Natural killer cell (primary cell): Measurements from ENCODE around the gene PRRG3. TPM values are rescaled to one million over a fixed set of nuclear protein-coding genes. Genes with fewer than 3 reads are reported as not detected.

Experiments used
- ATAC-seq, 3 donors: fragments of 150-1000 bp in 2 of 3; fragments of 200-7000 bp in 1 of 3; cut with Tn5 transposase; 1 replicate in 1 of 3; 2 replicates in 2 of 3; pipeline ENCODE4 v1.10.0; 2021; ENCODE audit warnings: mild to moderate bottlenecking in 2 of 3, moderate library complexity in 2 of 3
- DNase-seq, 2 donors: peaks; one replicate each; pipeline versions ENCODE4 v3.0.0 to v3.0.0-alpha.2; 2013 to 2021; ENCODE audit warnings: mixed read lengths in 1 of 2
- H3K27ac ChIP-seq: one replicate; pipeline ENCODE4 v1.5.1; 2013; ENCODE audit warnings: mild to moderate bottlenecking, low read length
- H3K27me3 ChIP-seq: one replicate; pipeline ENCODE4 v1.6.1; 2013; ENCODE audit warnings: low read length; ENCODE audit not compliant: control insufficient read depth, insufficient read depth
- H3K36me3 ChIP-seq: one replicate; pipeline ENCODE4 v1.6.1; 2013; ENCODE audit warnings: low read length; ENCODE audit not compliant: control insufficient read depth, insufficient read depth
- H3K4me1 ChIP-seq: one replicate; pipeline ENCODE4 v1.6.1; 2013; ENCODE audit warnings: low read length; ENCODE audit not compliant: control insufficient read depth, insufficient read depth
- H3K4me3 ChIP-seq: one replicate; pipeline ENCODE4 v1.5.1; 2013; ENCODE audit warnings: low read length
- H3K9me3 ChIP-seq: one replicate; pipeline ENCODE4 v1.6.1; 2013; ENCODE audit warnings: low read length; ENCODE audit not compliant: control insufficient read depth, insufficient read depth
- H3K27ac Mint-ChIP-seq, 2 donors: one replicate each; pipeline ENCODE4 v1.8.0; 2022; ENCODE audit warnings: mild to moderate bottlenecking in 2 of 2, mixed read lengths in 2 of 2, moderate library complexity in 1 of 2
- H3K27me3 Mint-ChIP-seq, 2 donors: one replicate each; pipeline ENCODE4 v1.8.0; 2022; ENCODE audit warnings: low read depth in 2 of 2, mixed read lengths in 2 of 2
- H3K36me3 Mint-ChIP-seq: one replicate; pipeline ENCODE4 v1.8.0; 2022; ENCODE audit warnings: mixed read lengths
- H3K4me1 Mint-ChIP-seq, 2 donors: one replicate each; pipeline ENCODE4 v1.8.0; 2022; ENCODE audit warnings: mixed read lengths in 2 of 2
- H3K4me3 Mint-ChIP-seq: one replicate; pipeline ENCODE4 v1.8.0; 2022; ENCODE audit warnings: mild to moderate bottlenecking, moderate library complexity, mixed read lengths
- H3K9me3 Mint-ChIP-seq, 2 donors: one replicate each; pipeline ENCODE4 v1.8.0; 2022; ENCODE audit warnings: mixed read lengths in 2 of 2
- CTCF ChIP-seq: fragments of 200-600 bp; IDR thresholded peaks from one replicate; pipeline ENCODE4 v1.8.0; 2022; ENCODE audit warnings: antibody characterized with exemption
- WGBS: methylation state at CpG from one replicate; pipeline ENCODE4 v1.1.7; 2013; ENCODE audit warnings: missing lambda C conversion rate; ENCODE audit not compliant: insufficient coverage; 5-methylcytosine and 5-hydroxymethylcytosine counted together
- intact Hi-C: fragments of 100-400 bp; cut with micrococcal nuclease; formaldehyde crosslinking; loops from one replicate; pipeline ENCODE4 v1.14.2; 2022
- total RNA-seq, 4 donors: library from RNA; stranded (reverse); fragments of 120-200 nt in 1 of 4; gene quantifications; one replicate each; pipeline versions ENCODE4 v1.2.3 to v1.2.4, GENCODE V29; 2013 to 2022

Gene PRRG3
- total RNA-seq, 3 donors from 2014 or later (not counting 1 experiment from before 2014, with no cell fraction given), result not detected

- no peak for TF ChIP-seq CTCF
- Mint-ChIP-seq H3K4me1 (no peaks in the 10 kb centered on the region), H3K27me3 (peaks cover 2 to 10% of the 10 kb centered on the region in 2 donors), H3K36me3 (no peaks in the 10 kb centered on the region), H3K27ac (no peak overlapping the region), H3K9me3 (no peaks in the 10 kb centered on the region), H3K4me3 (no peak overlapping the region)
- Histone ChIP-seq H3K27ac (no peak overlapping the region), H3K4me1 (no peaks in the 10 kb centered on the region), H3K36me3 (no peaks in the 10 kb centered on the region), H3K27me3 (no peaks in the 10 kb centered on the region), H3K4me3 (no peak overlapping the region), H3K9me3 (no peaks in the 10 kb centered on the region)
- ATAC-seq (no peak), DNase-seq (peak in 1 of 2 donors; percentile 1)
- intact Hi-C loops, result no loop called here
- 61% methylated on average over 3 of the region's 3 CpGs for WGBS
Observed at GRCh38 chrX:151713849-151714248, 18.6 kb downstream of the PRRG3 start.

GRCh38 chrX:151714362-151714761, 19.1 kb downstream of the PRRG3 start:
- Histone ChIP-seq H3K4me1 (no peaks in the 10 kb centered on the region), H3K4me3 (no peak overlapping the region), H3K36me3 (no peaks in the 10 kb centered on the region), H3K9me3 (no peaks in the 10 kb centered on the region), H3K27me3 (no peaks in the 10 kb centered on the region), H3K27ac (no peak overlapping the region)
- Mint-ChIP-seq H3K4me3 (no peak overlapping the region), H3K27me3 (peaks cover 2 to 10% of the 10 kb centered on the region in 2 donors), H3K27ac (no peak overlapping the region), H3K4me1 (no peaks in the 10 kb centered on the region), H3K36me3 (no peaks in the 10 kb centered on the region), H3K9me3 (no peaks in the 10 kb centered on the region)
- intact Hi-C loops, result no loop called here
- no peak for DNase-seq
- whole genome bisulfite sequencing, result 78% methylated on average over 3 of the region's 5 CpGs
- no peak for TF ChIP-seq CTCF
- ATAC-seq, result no peak

DNA sequence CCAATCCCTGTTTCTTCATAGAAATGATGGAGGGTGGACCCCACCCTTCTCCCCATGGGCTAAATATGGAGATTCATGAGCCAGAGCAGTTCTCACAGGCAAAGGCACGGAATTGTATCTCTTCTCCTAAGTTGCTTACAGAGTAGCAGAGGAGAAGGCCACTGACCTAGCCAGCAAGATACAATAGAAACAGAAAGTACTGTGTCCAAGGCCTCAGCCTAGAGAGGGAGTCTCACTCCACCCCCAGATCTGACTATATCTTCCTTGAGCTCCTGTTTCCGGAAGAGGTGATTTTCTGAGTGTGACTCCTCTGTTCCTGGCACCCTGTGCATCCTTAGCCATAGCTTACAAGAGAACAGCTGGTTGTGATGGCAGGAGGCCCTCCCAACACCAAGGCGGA, 20.5 kb downstream of the PRRG3 start, which contains the start of gene FATE1:
Gene FATE1 (plus strand): TSS at position 284 of the 400 bp plus-strand sequence. CDS start 85 bp downstream, at position 369.
- H3K36me3 ChIP-seq, result no peaks in the 10 kb centered on the region
- Mint-ChIP-seq H3K9me3 (no peaks in the 10 kb centered on the region), H3K4me3 (no peak within 1 kb of the TSS), H3K36me3 (no peaks in the 10 kb centered on the region), H3K27ac (no peak within 1 kb of the TSS), H3K27me3 (peaks cover 2 to 10% of the 10 kb centered on the region in 2 donors), H3K4me1 (no peaks in the 10 kb centered on the region)
- TF ChIP-seq CTCF, result no peak
- intact Hi-C loops, result no loop called here
- no peaks in the 10 kb centered on the region for H3K4me1 ChIP-seq
- no peak for DNase-seq
- WGBS, result 94% methylated on average over 3 of the region's 3 CpGs
- H3K27ac ChIP-seq, result no peak within 1 kb of the TSS
- H3K27me3 ChIP-seq, result no peaks in the 10 kb centered on the region
- no peaks in the 10 kb centered on the region for H3K9me3 ChIP-seq
- no peak for ATAC-seq
- no peak within 1 kb of the TSS for H3K4me3 ChIP-seq

DNA sequence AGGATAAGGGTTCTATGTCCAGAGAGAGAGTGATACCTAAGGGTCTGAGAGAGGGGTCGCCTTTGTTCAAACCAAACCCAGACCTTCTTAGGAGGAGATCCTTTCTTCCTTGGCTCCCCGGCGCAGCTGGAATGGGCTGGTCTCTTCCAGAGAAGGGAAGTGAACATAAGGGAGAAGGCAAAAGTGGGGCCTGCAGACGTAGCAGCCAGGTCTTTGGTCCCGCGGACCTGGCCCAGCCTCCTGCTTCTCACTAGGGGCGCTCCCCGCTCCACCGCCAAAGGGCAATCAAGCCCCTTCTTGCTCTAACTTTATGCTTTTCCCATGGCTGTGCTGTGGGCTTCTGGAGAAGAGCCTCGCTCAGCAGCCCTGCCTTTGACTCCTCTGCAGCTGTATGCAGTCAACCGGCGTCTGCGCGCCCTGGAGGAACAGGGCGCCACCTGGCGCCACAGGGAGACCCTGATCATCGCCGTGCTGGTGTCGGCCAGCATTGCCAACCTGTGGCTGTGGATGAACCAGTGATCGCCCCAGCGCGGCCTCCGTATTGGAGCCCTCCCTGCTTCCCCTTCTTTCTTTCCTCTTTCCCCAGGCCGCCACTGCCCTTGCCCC, 27.1 kb downstream of the PRRG3 start:
- Mint-ChIP-seq H3K27me3 (peaks cover 0 to under 1% of the 10 kb centered on the region in 2 donors), H3K4me1 (no peaks in the 10 kb centered on the region), H3K4me3 (no peak overlapping the region), H3K27ac (no peak overlapping the region), H3K9me3 (no peaks in the 10 kb centered on the region), H3K36me3 (no peaks in the 10 kb centered on the region)
- ATAC-seq (no peak), DNase-seq (peak in 1 of 2 donors; percentile 1)
- Histone ChIP-seq H3K27me3 (no peaks in the 10 kb centered on the region), H3K4me3 (no peak overlapping the region), H3K27ac (no peak overlapping the region), H3K9me3 (no peaks in the 10 kb centered on the region), H3K36me3 (no peaks in the 10 kb centered on the region), H3K4me1 (no peaks in the 10 kb centered on the region)
- WGBS, result 84% methylated on average over 24 of the region's 24 CpGs
- intact Hi-C loops, result no loop called here
- no peak for TF ChIP-seq CTCF
